CMK (cell line): Measurements from ENCODE around the gene OR5W2.
"Not testable (repeated sequence)": the region's sequence is repeated elsewhere in the genome, so short reads cannot be mapped to it uniquely, and the experiment has no call there.

Source experiments
- DNase-seq: peaks from one replicate; pipeline ENCODE4 v3.0.0-alpha.2; 2010; ENCODE audit warnings: low read depth

The OR5W2 gene

DNA sequence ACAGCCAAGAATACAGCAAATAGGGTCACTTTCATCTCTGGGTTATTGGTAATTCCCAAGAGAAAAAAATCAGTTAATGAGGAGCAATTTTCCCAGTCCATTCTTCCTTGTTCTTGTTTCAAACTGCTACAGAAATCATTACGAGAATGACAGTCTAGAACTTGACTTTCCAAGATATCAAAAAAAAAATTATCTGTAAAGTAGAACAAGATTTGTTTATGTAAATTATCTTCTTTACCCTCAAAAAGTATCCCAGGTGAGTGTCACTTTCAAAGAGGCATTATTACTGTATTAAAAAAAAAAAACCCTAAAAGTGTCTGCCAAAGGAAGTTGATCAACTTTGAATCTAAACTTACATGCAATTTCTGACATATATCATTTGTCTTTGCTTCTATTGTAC, at the start of gene OR5W2:
OR5W2 (minus strand) TSS at position 101 of the 400 bp plus-strand sequence; CDS start at position 101, 0 bp downstream.
- DNase-seq, result no peak

DNA sequence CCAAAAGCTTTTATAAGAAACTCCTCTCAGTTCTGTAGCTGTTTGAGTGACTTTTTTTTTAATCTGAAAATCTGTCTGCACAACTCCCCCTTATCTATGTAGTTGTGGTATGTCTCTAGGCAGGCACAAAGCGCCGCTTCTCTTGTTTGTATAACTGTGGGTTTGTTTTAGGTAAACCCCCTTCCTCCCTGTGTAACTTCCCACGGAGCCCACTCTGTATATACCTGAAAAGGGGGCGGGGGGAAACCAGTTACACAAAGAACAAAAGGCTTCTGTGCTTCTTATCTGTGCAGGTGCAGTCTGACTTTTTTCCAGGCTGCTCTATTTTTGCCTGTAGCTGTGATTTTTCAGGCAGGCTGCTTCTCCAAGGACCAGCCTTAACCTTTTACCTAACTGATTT, 42.1 kb upstream of the OR5W2 start:
- no peak for DNase-seq

DNA sequence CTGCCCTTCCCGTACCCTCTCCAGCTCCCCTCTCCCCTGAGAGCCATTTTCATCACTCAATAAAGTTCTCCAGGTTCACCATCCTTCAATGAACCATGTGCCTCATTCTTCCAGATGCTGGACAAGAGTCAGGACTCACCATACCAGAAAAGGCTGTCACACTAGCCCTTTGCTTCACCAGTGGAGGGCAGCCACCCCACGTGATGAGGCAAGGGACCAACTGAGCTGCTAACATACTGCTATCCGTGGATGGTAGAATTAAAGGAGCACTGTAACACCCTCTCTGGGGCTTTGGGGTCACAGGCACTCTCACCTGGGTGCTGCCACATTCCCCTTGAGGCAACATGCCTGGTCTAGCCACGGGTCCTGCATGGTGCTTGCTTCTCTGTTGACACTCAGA, 34.9 kb upstream of the OR5W2 start:
- DNase-seq, result no peak

DNA sequence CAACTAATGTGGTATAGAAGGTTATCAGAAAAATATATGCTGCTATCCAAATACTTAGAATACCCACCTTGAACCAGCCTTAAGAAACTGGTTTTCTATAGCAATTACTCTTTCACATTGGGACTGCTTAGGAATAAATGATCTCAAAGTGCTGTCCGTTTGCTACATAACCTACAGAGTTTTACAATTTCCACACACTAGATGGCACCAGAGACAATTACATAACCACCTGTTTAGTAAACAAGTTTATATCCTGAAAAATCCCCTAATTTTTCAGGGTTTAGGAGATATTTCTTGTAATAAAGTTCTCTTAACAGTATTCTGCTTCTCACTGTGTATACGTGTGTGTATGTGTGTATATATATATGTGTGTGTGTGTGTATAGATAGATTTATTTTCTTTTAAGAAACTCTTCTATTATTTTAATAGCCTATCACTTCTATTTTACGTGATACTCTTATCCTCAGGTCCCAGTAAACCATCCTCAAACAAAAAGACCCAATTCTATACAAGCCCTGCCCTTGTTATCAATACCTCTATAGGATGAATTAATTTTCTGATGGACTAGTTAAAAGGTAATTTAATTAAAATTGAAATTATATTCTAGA, 28.5 kb upstream of the OR5W2 start:
- DNase-seq, result no peak

DNA sequence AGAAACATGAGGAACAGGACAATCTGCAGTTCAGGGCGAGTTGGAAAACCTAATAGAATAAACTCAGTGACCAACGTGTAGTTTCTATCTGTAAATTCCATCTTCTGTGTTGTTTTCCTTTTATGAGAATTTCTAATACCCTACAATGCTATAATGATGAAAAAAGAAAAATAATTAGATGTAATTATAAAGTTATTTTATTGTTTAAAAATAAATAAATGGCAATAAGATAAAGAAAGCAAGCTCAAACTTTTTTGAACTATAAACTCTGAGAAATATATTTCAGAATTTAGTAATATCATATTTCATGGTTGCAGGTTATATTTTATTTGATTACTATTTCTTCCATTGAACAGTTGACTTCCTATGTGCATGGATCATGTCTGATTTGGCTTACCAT, 21.9 kb upstream of the OR5W2 start, which contains the start of gene OR5I1:
OR5I1 (minus strand) TSS at position 101 of the 400 bp plus-strand sequence; CDS start at position 101, 0 bp downstream.
- no peak for DNase-seq

DNA sequence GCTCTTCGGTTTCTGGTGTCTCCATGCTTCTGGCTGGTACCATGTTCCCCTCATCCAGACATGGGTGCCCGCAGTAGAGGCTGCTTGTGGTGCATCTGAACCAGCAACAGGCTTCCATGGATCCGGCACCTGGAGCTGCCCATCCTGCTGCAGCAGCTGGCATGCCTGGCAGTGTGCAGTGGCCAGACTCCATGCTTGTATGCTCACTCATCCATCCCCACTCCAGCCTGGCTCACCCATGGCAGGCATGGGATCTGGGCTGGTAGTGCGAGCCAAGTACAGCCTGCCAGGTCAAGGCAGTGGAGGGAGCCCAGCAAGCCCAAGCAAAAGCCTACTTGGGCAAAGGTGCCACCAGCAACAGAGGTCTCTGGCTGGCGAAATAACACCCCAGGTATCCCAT, 6.2 kb upstream of the OR5W2 start:
- DNase-seq, result no peak

DNA sequence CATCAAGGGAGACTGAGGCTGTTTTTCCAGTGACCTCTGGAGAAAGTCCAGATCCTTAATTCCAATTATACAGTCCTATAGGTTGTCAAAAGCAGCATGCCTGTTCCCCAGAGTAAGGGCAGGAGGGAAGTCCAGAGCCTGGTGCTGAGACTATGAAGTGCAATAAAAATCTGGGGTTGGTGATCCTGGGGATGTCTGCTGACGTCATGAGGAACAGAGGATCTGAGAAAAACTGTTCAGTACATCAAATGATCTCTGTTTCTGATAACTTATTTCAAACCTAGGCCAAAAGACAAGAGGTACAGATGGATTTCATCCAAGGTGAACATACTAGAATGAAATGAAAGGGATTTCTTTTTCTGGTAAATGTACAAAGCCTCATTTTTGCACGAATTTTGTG, 12.1 kb downstream of the OR5W2 start:
- DNase-seq, result no peak

DNA sequence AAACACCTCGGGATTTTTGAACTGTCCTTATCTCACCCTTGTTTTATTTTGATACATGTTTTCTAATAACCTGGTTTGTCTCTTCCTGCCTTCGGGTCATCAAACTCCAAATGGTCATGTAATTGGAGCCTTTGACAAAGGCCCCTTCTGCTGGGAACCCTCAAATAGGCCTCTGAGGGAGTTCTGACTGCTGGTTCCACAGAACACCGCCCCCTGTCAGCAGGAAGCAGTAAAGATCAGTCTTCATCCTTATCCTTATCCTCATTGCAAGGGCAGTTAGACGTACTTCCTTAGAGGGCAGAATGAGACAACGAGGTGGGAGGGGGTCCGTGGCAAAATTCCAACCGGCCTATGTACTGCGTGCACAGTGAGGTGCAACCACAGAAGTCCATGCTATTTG, 19.2 kb downstream of the OR5W2 start:
- no peak for DNase-seq

DNA sequence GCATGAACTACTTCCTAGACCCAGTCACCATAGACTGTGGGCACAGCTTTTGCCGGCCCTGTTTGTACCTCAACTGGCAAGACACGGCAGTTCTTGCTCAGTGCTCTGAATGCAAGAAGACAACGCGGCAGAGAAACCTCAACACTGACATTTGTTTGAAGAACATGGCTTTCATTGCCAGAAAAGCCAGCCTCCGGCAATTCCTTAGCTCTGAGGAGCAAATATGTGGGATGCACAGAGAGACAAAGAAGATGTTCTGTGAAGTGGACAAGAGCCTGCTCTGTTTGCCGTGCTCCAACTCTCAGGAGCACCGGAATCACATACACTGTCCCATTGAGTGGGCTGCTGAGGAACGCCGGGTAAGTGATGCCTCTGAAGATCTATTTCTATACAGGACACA, 28.9 kb downstream of the OR5W2 start:
- DNase-seq, result not testable (repeated sequence)

DNA sequence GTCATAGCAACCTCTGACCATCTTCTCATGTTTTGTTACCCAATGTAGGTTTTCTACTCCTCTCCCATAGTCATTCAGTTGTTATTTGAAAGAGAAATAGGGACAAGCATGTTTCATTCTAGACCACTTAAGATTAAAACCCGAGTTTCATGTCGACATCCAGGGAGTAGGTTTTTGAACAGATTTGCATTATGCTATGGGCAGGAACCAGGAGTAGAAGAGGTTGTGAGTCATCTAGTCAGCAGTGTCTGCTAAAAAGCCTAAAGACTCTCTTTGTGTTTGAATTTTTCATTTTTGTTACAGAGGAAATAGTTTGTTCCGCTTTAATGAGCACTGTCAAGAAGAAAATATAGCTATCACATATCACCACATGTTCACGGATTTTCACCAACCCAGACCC, 29.4 kb downstream of the OR5W2 start:
- DNase-seq, result not testable (repeated sequence)

DNA sequence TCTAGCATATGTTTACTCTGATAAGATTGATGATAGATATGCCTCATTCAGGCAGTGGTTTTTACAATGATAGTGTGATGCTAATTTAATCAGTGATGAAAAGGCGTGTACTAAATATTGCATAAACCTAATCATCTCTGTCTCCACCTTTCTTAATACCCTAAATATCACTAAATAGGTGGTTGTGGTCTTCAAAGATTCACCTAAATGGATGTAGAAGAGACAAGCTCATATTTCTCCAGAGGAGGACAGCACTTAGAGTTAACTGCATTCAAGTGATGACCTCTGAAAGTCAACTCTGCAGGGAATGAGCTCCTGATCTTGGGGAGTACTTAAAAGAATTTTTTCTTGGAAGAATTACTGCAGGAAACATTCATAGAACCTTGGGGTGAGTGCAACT, 31.4 kb downstream of the OR5W2 start, which contains the start of gene TRIM51:
TRIM51 (plus strand) TSS at position 301 of the 400 bp plus-strand sequence. CDS start 2,132 bp downstream, outside the sequence.
- not testable (repeated sequence) for DNase-seq

DNA sequence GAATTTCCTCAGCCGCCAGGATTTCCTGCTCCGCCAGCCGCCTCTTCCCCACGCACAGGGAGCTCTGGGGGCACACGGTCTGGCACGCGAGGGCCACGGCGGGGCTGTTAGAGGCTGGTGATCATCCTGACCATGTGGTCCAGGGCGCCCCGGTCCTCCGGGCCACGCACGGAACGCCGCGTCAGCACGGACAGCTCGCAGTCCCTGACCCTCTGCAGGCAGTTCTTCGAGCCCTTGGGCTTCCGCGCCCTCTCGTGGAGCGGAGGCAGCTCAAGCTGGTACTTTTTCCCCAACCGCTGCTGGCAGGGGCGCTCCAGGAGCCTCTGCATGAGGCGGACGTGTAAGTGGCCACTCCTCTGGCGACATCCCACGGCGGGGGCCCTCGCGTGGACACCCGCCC, 41.2 kb downstream of the OR5W2 start:
- not testable (repeated sequence) for DNase-seq

DNA sequence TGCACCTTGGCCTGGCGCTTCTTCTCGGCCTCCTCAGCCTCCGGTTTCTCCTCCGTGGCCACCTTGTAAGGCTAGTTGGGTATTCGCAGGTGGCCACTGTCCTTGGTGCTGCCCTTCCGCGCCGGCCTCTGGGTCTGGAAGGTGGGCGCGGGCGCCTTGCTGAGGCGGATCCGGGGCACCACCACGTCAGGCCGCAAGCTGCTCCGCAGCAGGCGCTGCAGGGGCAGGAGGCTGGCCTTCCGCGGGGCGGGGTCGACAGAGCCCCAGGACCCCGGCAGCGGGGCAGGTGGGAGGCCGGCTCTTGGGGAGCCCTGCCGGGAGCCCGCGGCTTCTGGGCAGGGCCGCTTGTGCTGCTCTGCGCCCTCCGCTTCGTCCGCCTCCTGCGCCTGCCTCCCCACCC, 41.7 kb downstream of the OR5W2 start:
- not testable (repeated sequence) for DNase-seq

DNA sequence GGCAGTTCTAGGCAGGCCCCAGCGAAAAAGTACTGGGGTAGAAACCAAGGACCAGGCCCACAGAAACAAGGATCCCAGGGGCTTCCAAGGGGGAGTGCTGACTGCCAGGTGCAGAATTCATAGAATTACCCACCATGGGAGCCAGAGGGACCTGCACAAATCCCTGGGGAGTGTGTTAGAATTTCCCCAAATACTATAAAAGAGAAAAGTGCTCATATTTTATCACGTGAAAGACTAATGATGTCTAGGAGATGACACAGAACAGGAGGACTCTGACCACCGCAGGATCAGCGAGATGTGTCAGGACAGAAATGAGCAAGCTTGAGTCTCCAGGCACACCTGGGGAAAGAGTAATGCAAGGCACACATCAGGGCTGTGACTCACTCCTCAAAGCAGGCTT, 47.0 kb downstream of the OR5W2 start:
- not testable (repeated sequence) for DNase-seq
